Suprapubic skin (tissue), 4 donors: ENCODE results near the gene TEC. TPM values are rescaled to one million over a fixed set of nuclear protein-coding genes. Genes with fewer than 3 reads are reported as not detected.

ENCODE experiments used
- DNase-seq, 2 donors: peaks; one replicate each; pipeline ENCODE4 v3.0.0-alpha.2; 2019; ENCODE audit warnings: low spot score in 2 of 2
- H3K27ac ChIP-seq: fragments of 200-600 bp; sonication (generic); one replicate; pipeline ENCODE4 v1.5.1; 2019
- H3K27me3 ChIP-seq: fragments of 200-600 bp; sonication (generic); one replicate; pipeline ENCODE4 v1.5.1; 2019
- H3K36me3 ChIP-seq: fragments of 200-600 bp; sonication (generic); one replicate; pipeline ENCODE4 v1.5.1; 2019
- H3K4me1 ChIP-seq: fragments of 200-600 bp; sonication (generic); one replicate; pipeline ENCODE4 v1.5.1; 2019
- H3K4me3 ChIP-seq: fragments of 200-600 bp; sonication (generic); one replicate; pipeline ENCODE4 v1.5.1; 2019; ENCODE audit warnings: mild to moderate bottlenecking
- H3K9me3 ChIP-seq: fragments of 200-600 bp; sonication (generic); one replicate; pipeline ENCODE4 v1.5.1; 2019
- EP300 ChIP-seq: sonication (generic); formaldehyde crosslinking; IDR thresholded peaks from one replicate; pipeline ENCODE4 v1.6.1; 2017; ENCODE audit warnings: antibody characterized with exemption
- POLR2A ChIP-seq, 2 donors: fragments of 450-650 bp; IDR thresholded peaks; one replicate each; pipeline ENCODE4 v1.6.1; 2017; ENCODE audit warnings: antibody characterized with exemption in 2 of 2, mild to moderate bottlenecking in 2 of 2, moderate library complexity in 2 of 2
- POLR2AphosphoS5 ChIP-seq, 3 donors: sonication (generic); formaldehyde crosslinking; IDR thresholded peaks; one replicate each; pipeline ENCODE4 v1.6.1; 2017; ENCODE audit warnings: antibody characterized with exemption in 3 of 3
- WGBS: methylation state at CpG from one replicate; pipeline ENCODE4 v1.1.5; 2018; 5-methylcytosine and 5-hydroxymethylcytosine counted together
- total RNA-seq, 4 donors: library from RNA; depleted of rRNA; stranded (reverse); fragments of >200 nt; gene quantifications; one replicate each; pipeline ENCODE4 v1.1.0, GENCODE V29; 2016
- TF ChIP-seq, protein P1 (sequence below), 2 donors: fragments of 200-600 bp in 1 of 2; fragments of 450-650 bp in 1 of 2; sonication (generic) in 1 of 2; IDR thresholded peaks; one replicate each; pipeline ENCODE4 v1.5.1; 2016 to 2019; ENCODE audit warnings: antibody characterized with exemption in 2 of 2, mild to moderate bottlenecking in 1 of 2, moderate library complexity in 1 of 2

TEC gene
- total RNA-seq, 4 donors from 2014 or later: 4.1 to 18.8 (median 7.2) TPM

DNA sequence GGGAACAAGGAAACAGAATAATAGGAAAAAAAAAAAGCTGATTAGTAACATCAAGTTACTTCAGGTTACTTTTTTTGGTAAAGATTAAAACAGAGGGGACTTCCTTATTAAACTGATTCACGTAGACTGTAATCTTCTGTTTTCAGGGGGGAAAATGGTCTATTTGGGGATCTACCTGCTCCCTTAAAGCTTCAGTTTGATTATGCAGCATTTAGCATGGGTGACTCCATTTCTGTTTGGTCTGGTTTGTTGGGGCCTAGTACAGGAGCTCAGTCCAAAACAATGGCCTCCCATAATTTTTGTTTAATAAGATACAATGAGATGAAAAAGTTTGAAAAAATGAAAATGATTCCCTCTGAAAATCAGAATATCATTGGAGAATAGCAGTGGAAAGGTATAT lies 34.6 kb downstream of the TEC start:
- Histone ChIP-seq H3K9me3 (no peaks in the 10 kb centered on the region), H3K27ac (no peak overlapping the region), H3K36me3 (no peaks in the 10 kb centered on the region), H3K27me3 (no peaks in the 10 kb centered on the region), H3K4me1 (peaks cover 9% of the 10 kb centered on the region), H3K4me3 (no peak overlapping the region)
- no peak for DNase-seq
- WGBS: 91% methylated on average over 1 of the region's 1 CpG
- TF ChIP-seq POLR2A (IDR thresholded peaks at IDR 0.05) (no peak), EP300 (no peak), POLR2AphosphoS5 (IDR thresholded peaks at IDR 0.05) (no peak)
- TF ChIP-seq, protein P1, sequence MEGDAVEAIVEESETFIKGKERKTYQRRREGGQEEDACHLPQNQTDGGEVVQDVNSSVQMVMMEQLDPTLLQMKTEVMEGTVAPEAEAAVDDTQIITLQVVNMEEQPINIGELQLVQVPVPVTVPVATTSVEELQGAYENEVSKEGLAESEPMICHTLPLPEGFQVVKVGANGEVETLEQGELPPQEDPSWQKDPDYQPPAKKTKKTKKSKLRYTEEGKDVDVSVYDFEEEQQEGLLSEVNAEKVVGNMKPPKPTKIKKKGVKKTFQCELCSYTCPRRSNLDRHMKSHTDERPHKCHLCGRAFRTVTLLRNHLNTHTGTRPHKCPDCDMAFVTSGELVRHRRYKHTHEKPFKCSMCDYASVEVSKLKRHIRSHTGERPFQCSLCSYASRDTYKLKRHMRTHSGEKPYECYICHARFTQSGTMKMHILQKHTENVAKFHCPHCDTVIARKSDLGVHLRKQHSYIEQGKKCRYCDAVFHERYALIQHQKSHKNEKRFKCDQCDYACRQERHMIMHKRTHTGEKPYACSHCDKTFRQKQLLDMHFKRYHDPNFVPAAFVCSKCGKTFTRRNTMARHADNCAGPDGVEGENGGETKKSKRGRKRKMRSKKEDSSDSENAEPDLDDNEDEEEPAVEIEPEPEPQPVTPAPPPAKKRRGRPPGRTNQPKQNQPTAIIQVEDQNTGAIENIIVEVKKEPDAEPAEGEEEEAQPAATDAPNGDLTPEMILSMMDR (IDR thresholded peaks at IDR 0.05): no peak

DNA sequence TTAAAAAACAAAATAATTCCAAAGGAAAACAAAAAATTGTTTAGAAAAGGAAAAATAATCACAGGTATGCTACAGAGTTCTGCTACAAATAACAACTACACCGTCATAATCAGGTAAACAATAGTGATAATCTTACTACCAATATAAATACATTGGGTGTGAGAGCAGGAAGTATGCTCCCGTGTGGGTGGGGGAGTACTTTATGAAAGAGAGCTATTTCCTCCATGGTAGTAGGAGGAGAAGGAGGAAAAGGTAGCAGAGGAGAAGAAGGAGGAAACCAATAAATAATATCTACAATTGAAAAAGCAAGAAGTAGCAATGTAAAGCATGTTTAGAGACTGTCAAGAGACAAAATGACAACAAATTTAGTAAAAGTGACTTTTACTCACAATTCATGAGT lies 35.1 kb downstream of the TEC start:
- Histone ChIP-seq H3K9me3 (no peaks in the 10 kb centered on the region), H3K27ac (no peak overlapping the region), H3K4me3 (no peak overlapping the region), H3K36me3 (no peaks in the 10 kb centered on the region), H3K27me3 (no peaks in the 10 kb centered on the region), H3K4me1 (peaks cover 9% of the 10 kb centered on the region)
- WGBS: 70% methylated on average over 2 of the region's 2 CpGs
- DNase-seq: no peak
- no peak for TF ChIP-seq POLR2AphosphoS5 (IDR thresholded peaks at IDR 0.05)
- TF ChIP-seq, protein P1 (IDR thresholded peaks at IDR 0.05): no peak
- no peak for TF ChIP-seq POLR2A (IDR thresholded peaks at IDR 0.05)
- no peak for TF ChIP-seq EP300

DNA sequence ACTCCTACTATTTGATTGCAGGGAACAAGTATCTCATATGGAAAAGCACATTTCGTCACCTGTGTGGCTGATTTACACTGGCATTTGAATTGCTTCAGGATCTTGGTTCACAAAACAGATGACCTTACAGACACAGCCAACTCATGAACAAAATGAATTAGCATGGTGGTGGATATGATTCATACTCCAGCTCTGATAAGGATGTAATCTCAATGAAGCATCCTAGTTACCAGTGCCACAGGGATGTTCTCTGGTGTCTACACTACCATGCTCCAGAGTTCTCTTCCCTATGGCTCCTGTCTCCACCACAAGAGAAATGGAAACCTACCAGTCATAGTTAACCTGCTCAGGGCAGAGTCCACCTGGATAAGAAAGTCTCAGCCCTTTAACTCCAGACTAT lies 40.7 kb downstream of the TEC start:
- H3K4me1 ChIP-seq: no peaks in the 10 kb centered on the region
- DNase-seq: no peak
- no peaks in the 10 kb centered on the region for H3K27me3 ChIP-seq
- H3K4me3 ChIP-seq: no peak overlapping the region
- no peak for TF ChIP-seq EP300
- TF ChIP-seq, protein P1 (IDR thresholded peaks at IDR 0.05): no peak
- H3K27ac ChIP-seq: no peak overlapping the region
- H3K9me3 ChIP-seq: no peaks in the 10 kb centered on the region
- no peaks in the 10 kb centered on the region for H3K36me3 ChIP-seq
- 90% methylated on average over 1 of the region's 1 CpG for WGBS

DNA sequence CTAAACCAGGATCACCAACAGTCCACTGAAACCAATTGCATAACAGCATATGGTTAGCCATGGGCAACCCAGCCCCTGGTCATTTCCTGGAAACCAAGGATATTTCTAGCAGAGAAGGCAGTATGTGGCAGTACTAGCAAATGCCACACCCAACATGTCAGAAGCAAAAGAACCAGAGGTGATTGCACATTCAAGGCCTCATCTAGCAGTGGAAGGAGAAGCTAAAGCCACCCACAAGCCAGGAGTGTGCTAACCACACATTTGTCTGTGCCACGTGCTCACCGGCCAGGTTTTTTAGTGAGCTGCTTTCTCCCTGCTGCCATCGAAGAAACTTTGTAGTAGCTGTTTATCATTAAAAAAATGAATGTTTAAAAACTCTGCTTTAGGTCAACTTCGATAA lies 42.0 kb downstream of the TEC start:
- 73% methylated on average over 4 of the region's 4 CpGs for WGBS
- Histone ChIP-seq H3K4me3 (no peak overlapping the region), H3K27ac (no peak overlapping the region), H3K36me3 (no peaks in the 10 kb centered on the region), H3K9me3 (no peaks in the 10 kb centered on the region), H3K27me3 (no peaks in the 10 kb centered on the region), H3K4me1 (no peaks in the 10 kb centered on the region)
- no peak for DNase-seq
- no peak for TF ChIP-seq EP300
- TF ChIP-seq POLR2AphosphoS5 (IDR thresholded peaks at IDR 0.05): no peak
- TF ChIP-seq, protein P1 (IDR thresholded peaks at IDR 0.05): no peak
- no peak for TF ChIP-seq POLR2A (IDR thresholded peaks at IDR 0.05)

DNA sequence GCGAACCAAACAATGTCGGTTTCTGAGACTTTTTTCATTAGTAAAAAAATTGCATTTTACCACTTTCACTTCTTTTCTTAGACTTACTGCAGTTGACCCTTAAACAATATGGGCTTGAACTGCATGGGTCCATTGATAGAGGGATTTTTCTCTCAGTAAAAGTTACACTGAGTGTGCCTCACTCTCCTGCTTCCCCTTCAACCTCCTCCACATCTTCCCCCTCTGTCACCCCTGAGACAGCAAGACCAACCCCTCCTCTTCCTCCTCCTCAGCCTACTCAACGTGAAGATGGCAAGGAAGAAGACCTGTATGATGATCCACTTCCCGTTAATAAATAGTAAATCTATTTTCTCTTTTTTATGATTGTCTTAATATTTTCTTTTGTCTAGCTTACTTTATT lies 43.4 kb downstream of the TEC start:
- TF ChIP-seq POLR2A (IDR thresholded peaks at IDR 0.05): no peak
- TF ChIP-seq, protein P1 (IDR thresholded peaks at IDR 0.05): no peak
- no peak for TF ChIP-seq POLR2AphosphoS5 (IDR thresholded peaks at IDR 0.05)
- TF ChIP-seq EP300: no peak
- WGBS: 84% methylated on average over 4 of the region's 4 CpGs

More for the DNA sequence above, 43.4 kb downstream of the TEC start:
- DNase-seq: no peak
- no peak overlapping the region for H3K27ac ChIP-seq
- H3K27me3 ChIP-seq: no peaks in the 10 kb centered on the region
- no peaks in the 10 kb centered on the region for H3K9me3 ChIP-seq
- no peaks in the 10 kb centered on the region for H3K4me1 ChIP-seq
- no peak overlapping the region for H3K4me3 ChIP-seq
- no peaks in the 10 kb centered on the region for H3K36me3 ChIP-seq
